Progenitor cell of endocrine pancreas (in vitro differentiated cells): ENCODE measurements around the gene PAQR8. TPM values are rescaled to one million over a fixed set of nuclear protein-coding genes. Genes with fewer than 3 reads are reported as not detected.
"Not testable (repeated sequence)": the region's sequence is repeated elsewhere in the genome, so short reads cannot be mapped to it uniquely, and the experiment has no call there.

Source experiments
- DNase-seq: peaks from one replicate; pipeline ENCODE4 v3.0.0; 2021; ENCODE audit warnings: low spot score; ENCODE audit not compliant: unreplicated experiment
- H3K27ac Mint-ChIP-seq: 2 replicates; pipeline ENCODE4 v1.8.0; 2021; ENCODE audit warnings: mild to moderate bottlenecking, moderate library complexity, mixed read lengths
- H3K27me3 Mint-ChIP-seq: 2 replicates; pipeline ENCODE4 v1.8.0; 2021; ENCODE audit warnings: mixed read lengths
- H3K36me3 Mint-ChIP-seq: 2 replicates; pipeline ENCODE4 v1.8.0; 2022; ENCODE audit warnings: mixed read lengths; ENCODE audit not compliant: insufficient read depth
- H3K4me1 Mint-ChIP-seq: 2 replicates; pipeline ENCODE4 v1.8.0; 2021; ENCODE audit warnings: low read depth, mixed read lengths
- H3K4me3 Mint-ChIP-seq: 2 replicates; pipeline ENCODE4 v1.8.0; 2021; ENCODE audit warnings: low read depth, mild to moderate bottlenecking, moderate library complexity, mixed read lengths
- H3K9me3 Mint-ChIP-seq: 2 replicates; pipeline ENCODE4 v1.8.0; 2021; ENCODE audit warnings: low read depth, mixed read lengths
- CTCF ChIP-seq: fragments of 200-600 bp; sonication (generic); IDR thresholded peaks from one replicate; pipeline ENCODE4 v1.5.0; 2021; ENCODE audit warnings: antibody characterized with exemption, mild to moderate bottlenecking; ENCODE audit not compliant: unreplicated experiment
- total RNA-seq: library from RNA; stranded (reverse); gene quantifications from 2 replicates; pipeline ENCODE4 v1.2.1, GENCODE V29; 2021

PAQR8 gene
- total RNA-seq, 1 donor from 2014 or later = 13.9 TPM

GRCh38 chr6:52376763-52377162 lies 14.8 kb downstream of the PAQR8 start:
- no peak for DNase-seq
- no peak overlapping the region for H3K27ac Mint-ChIP-seq
- H3K27me3 Mint-ChIP-seq = no peaks in the 10 kb centered on the region
- no peak overlapping the region for H3K4me3 Mint-ChIP-seq
- peaks cover 16% of the 10 kb centered on the region for H3K36me3 Mint-ChIP-seq
- H3K9me3 Mint-ChIP-seq = peaks cover 15% of the 10 kb centered on the region
- no peak for TF ChIP-seq CTCF
- peaks cover 7% of the 10 kb centered on the region for H3K4me1 Mint-ChIP-seq

- H3K27me3 Mint-ChIP-seq = no peaks in the 10 kb centered on the region
- H3K4me1 Mint-ChIP-seq = peaks cover 7% of the 10 kb centered on the region
- no peak overlapping the region for H3K27ac Mint-ChIP-seq
- H3K9me3 Mint-ChIP-seq = peaks cover 15% of the 10 kb centered on the region
- no peak for TF ChIP-seq CTCF
- DNase-seq = no peak
- no peak overlapping the region for H3K4me3 Mint-ChIP-seq
- H3K36me3 Mint-ChIP-seq = peaks cover 21% of the 10 kb centered on the region
Observed at GRCh38 chr6:52377538-52378221, 15.7 kb downstream of the PAQR8 start.

GRCh38 chr6:52381249-52381648 lies 19.3 kb downstream of the PAQR8 start:
- H3K9me3 Mint-ChIP-seq = peaks cover 14% of the 10 kb centered on the region
- H3K4me1 Mint-ChIP-seq = peaks cover 1% of the 10 kb centered on the region
- peaks cover 23% of the 10 kb centered on the region for H3K36me3 Mint-ChIP-seq
- TF ChIP-seq CTCF = no peak
- H3K27ac Mint-ChIP-seq = no peak overlapping the region
- no peaks in the 10 kb centered on the region for H3K27me3 Mint-ChIP-seq
- H3K4me3 Mint-ChIP-seq = no peak overlapping the region
- DNase-seq = no peak

GRCh38 chr6:52384145-52384766 lies 22.3 kb downstream of the PAQR8 start:
- Mint-ChIP-seq H3K27me3 (no peaks in the 10 kb centered on the region), H3K4me3 (no peak overlapping the region), H3K9me3 (peaks cover 16% of the 10 kb centered on the region), H3K36me3 (peaks cover 25% of the 10 kb centered on the region), H3K4me1 (peaks cover 6% of the 10 kb centered on the region), H3K27ac (no peak overlapping the region)
- DNase-seq = no peak
- no peak for TF ChIP-seq CTCF

GRCh38 chr6:52385074-52385473 lies 23.1 kb downstream of the PAQR8 start:
- DNase-seq = no peak
- no peak for TF ChIP-seq CTCF
- Mint-ChIP-seq H3K27ac (no peak overlapping the region), H3K4me1 (peaks cover 14% of the 10 kb centered on the region), H3K4me3 (no peak overlapping the region), H3K36me3 (peaks cover 22% of the 10 kb centered on the region), H3K9me3 (peaks cover 16% of the 10 kb centered on the region), H3K27me3 (no peaks in the 10 kb centered on the region)

- not testable (repeated sequence) for DNase-seq, H3K4me3 Mint-ChIP-seq, H3K27me3 Mint-ChIP-seq, H3K27ac Mint-ChIP-seq
- Mint-ChIP-seq H3K36me3 (peaks cover 17% of the 10 kb centered on the region), H3K4me1 (peaks cover 28% of the 10 kb centered on the region), H3K9me3 (peaks cover 16% of the 10 kb centered on the region)
Observed at GRCh38 chr6:52388119-52388518, 26.2 kb downstream of the PAQR8 start.
